SKM-1 treated with dmso at 0.1 percent for 144 hours (cell line): ENCODE measurements around the gene TEX29.

Experiments
- DNase-seq: peaks from one replicate; lab custom pipeline; 2025; ENCODE audit not compliant: unreplicated experiment; lab: John Stamatoyannopoulos, UW

Gene TEX29

DNA sequence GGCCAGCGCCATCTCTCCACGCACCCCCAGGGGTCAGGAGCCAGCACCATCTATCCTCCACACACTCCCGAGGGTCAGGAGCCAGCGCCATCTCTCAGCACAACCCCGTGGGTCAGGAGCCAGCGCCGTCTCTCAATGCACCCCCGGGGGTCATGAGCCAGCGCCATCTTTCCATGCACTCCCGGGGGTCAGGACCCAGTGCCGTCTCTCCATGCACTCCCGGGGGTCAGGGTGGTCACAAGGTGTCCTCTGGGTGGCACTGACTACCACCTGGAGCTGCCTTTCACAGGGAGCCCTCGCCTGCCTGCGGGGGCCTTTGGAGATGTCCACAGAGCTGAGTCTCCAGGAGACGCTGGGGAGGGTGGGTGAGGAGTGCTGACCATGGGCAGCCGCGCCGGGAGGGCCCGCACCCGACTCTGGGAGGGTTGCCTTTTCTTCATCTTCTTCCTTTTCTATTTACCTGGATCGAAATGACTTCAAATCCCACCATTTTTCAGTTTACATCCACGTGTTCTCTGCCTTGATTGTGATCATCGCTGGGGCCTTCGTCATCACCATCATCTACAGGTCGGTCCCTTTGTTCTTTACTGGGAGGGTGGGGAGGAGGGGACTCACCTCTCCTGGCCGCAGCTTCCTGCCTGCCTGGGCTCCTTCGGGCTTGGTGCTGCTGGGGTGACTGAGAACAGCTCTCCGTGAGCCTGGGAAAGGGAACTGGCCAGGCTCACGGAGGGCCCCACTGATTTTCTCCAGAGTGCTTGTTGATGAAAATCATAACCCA, 19.1 kb downstream of the TEX29 start:
- no peak for DNase-seq

- no peak for DNase-seq
These were observed 21.4 kb downstream of the TEX29 start for GRCh38 chr13:111341886-111342285.

- DNase-seq: no peak
These were observed 22.3 kb downstream of the TEX29 start for GRCh38 chr13:111342721-111343120.

GRCh38 chr13:111343186-111343805, 22.9 kb downstream of the TEX29 start:
- no peak for DNase-seq

- no peak for DNase-seq
These were observed 24.2 kb downstream of the TEX29 start for GRCh38 chr13:111344471-111345191.

- no peak for DNase-seq
These were observed 25.2 kb downstream of the TEX29 start for GRCh38 chr13:111345682-111346081.

DNA sequence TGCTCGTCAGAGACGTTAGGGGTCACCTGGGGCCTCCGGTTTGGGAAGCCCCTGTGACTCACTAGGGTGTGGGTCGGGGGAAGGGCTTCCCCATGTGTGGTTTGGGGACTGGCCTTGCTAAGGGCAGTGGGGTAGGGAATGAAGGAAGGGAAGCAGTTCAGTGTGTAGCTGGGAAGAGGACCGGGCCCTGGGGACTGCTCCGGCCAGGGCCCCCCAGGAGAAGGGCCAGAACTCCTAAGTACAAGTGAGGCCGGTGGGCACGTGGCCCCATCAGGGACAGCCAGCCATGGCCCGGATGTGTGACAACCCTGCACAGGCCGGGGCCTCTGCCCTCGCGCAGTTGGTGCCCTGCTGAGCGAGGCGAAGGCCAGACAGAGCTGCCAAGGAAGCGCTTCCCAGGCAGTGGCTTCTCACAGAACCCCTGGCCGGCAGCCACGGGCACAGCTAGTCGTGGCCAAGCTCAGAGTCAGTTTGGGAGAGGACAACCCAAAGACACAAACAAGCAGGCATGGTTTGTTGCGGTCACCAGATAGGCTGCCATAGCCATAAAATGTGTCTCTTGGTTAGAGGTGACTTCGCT, 25.7 kb downstream of the TEX29 start:
- no peak for DNase-seq

DNA sequence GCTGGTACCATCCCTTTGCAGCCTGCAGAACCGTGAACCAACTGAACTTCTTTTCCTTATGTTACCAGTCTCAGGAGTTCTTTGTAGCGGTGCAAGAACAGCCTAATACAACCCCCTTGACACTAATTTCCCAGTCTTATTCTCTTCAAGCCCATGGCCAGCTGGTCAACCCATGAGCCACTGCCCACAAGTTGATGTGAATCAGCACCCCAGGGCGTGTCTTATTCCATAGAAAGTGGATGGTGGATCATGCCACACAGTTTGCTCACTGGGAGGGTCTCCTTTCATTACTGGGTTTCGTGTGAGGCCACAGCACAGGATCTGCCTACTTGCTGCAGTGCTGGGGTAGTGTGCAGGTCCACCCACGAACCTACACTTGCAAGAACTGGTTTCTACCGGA, 27.0 kb downstream of the TEX29 start:
- no peak for DNase-seq

GRCh38 chr13:111353508-111353907, 33.1 kb downstream of the TEX29 start:
- DNase-seq: no peak

GRCh38 chr13:111354789-111355188, 34.3 kb downstream of the TEX29 start:
- no peak for DNase-seq

GRCh38 chr13:111356795-111357194, 36.4 kb downstream of the TEX29 start:
- no peak for DNase-seq

- DNase-seq: no peak
These were observed 38.9 kb downstream of the TEX29 start for GRCh38 chr13:111359237-111359915.

GRCh38 chr13:111359930-111360329, 39.5 kb downstream of the TEX29 start:
- DNase-seq: no peak

DNA sequence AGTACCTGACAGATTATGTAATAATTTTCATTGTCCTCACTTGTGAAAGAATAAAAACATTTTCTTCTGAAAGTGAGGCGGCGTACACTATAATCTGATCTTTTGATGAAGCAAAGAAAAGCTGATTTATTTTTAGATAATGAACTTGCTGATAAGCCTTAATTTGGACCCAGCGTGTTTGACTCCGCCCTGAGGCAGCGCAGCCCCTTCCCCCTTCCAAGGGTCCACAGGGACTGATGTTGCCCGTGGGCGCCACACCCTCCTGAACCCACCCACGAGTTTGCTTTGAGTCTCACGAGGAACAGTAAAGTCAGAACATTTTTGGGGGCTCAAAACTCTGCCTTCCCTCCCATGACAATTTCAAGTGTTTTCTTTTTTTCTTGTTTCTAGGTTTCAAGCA, 40.0 kb downstream of the TEX29 start:
- DNase-seq: no peak

- DNase-seq: no peak
These were observed 40.8 kb downstream of the TEX29 start for GRCh38 chr13:111361046-111361872.

GRCh38 chr13:111361873-111362648, 41.6 kb downstream of the TEX29 start:
- no peak for DNase-seq

GRCh38 chr13:111363121-111363520, 42.7 kb downstream of the TEX29 start:
- no peak for DNase-seq

DNA sequence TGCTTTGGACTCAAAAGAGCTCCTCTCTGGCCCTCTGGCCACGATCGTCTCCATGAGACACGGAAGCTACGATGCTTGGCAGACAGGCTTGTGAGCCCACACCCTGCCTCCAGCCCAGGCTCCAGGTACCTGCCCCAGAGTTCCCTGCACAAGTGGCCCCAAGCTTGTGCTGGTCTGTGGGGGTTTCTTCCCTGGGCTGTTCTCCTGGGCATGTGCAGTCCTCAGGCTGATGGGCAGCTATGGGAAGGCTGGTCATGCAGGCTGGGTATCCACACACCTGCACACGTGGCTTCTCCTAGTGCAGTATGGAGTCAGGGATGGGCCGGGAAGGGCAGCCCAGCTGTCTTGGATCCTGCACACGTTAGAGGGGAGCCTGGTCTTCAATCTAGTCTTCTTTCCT, 43.1 kb downstream of the TEX29 start:
- DNase-seq: no peak

- no peak for DNase-seq
These were observed 44.9 kb downstream of the TEX29 start for GRCh38 chr13:111365149-111366005.
